GM12878 (cell line): ENCODE data around the gene ITGA7. TPM values are rescaled to one million over a fixed set of nuclear protein-coding genes. Genes with fewer than 3 reads are reported as not detected.

Source experiments
- CHD2 ChIP-seq: IDR thresholded peaks from 2 replicates; pipeline ENCODE4 v1.6.1; 2011; ENCODE audit warnings: low read depth, low read length, improper control_type of control experiment, borderline replicate concordance
- CTCF ChIP-seq, 3 experiments: IDR thresholded peaks in 2 of 3; conservative IDR thresholded peaks in 1 of 3; 2 replicates each; pipeline ENCODE4 v1.5.1; 2011; ENCODE audit warnings: low read depth in 3 of 3, low read length in 3 of 3, mild to moderate bottlenecking in 3 of 3, control low read depth in 2 of 3, moderate library complexity in 2 of 3, inconsistent platforms in 1 of 3, mixed read lengths in 1 of 3; ENCODE audit not compliant: control insufficient read depth in 2 of 3, insufficient read depth in 1 of 3; ENCODE audit errors: extremely low read depth in 1 of 3
- HCFC1 ChIP-seq: fragments of 150-350 bp; IDR thresholded peaks from 2 replicates; pipeline ENCODE4 v1.6.1; 2014; ENCODE audit warnings: low read length
- IRF5 ChIP-seq: fragments of 450-650 bp; IDR thresholded peaks from 2 replicates; pipeline ENCODE4 v1.6.1; 2017; ENCODE audit warnings: borderline replicate concordance
- MAX ChIP-seq: IDR thresholded peaks from 2 replicates; pipeline ENCODE4 v1.6.1; 2012; ENCODE audit warnings: low read depth, low read length, improper control_type of control experiment
- POLR2A ChIP-seq: IDR thresholded peaks from 2 replicates; pipeline ENCODE4 v1.6.1; 2011; ENCODE audit warnings: low read depth, mild to moderate bottlenecking, low read length
- POLR2AphosphoS2 ChIP-seq: IDR thresholded peaks from 2 replicates; pipeline ENCODE4 v1.6.1; 2011; ENCODE audit warnings: low read depth, mild to moderate bottlenecking, low read length, improper control_type of control experiment, moderate library complexity
- POU2F2 ChIP-seq: IDR thresholded peaks from 3 replicates; pipeline ENCODE4 v1.6.1; 2011; ENCODE audit warnings: low read depth, mild to moderate bottlenecking, low read length, borderline replicate concordance
- SMAD5 ChIP-seq: IDR thresholded peaks from 2 replicates; pipeline ENCODE4 v1.6.1; 2016; ENCODE audit warnings: antibody characterized with exemption, low read depth
- SMARCA5 ChIP-seq: fragments of 450-650 bp; IDR thresholded peaks from 2 replicates; pipeline ENCODE4 v1.6.1; 2017; ENCODE audit warnings: mild to moderate bottlenecking
- ZSCAN29 ChIP-seq: fragments of 450-650 bp; IDR thresholded peaks from 2 replicates; pipeline ENCODE4 v1.6.1; 2017; ENCODE audit warnings: mild to moderate bottlenecking, moderate library complexity
- polyA plus RNA-seq, 11 experiments: library from polyadenylated mRNA; depleted of rRNA in 4 of 11; unstranded in 6 of 11; stranded (reverse) in 5 of 11; fragments of >200 nt; fragmentation: Nextera tagmentation in 4 of 11; fragmentation: Illumina TruSeq in 1 of 11; extraction: Ambion mirVana in 4 of 11; extraction: Trizol in 1 of 11; gene quantifications; 1 replicate in 1 of 11; 2 replicates in 10 of 11; pipeline versions ENCODE4 v1.2.1 to v1.2.3, GENCODE V29; 2011 to 2016; ENCODE audit warnings: inconsistent platforms in 2 of 11, missing spikeins in 2 of 11, low read depth in 1 of 11
- total RNA-seq, 4 experiments: library from RNA; depleted of rRNA in 3 of 4; stranded (reverse); fragments of >200 nt in 3 of 4; fragmentation: Illumina TruSeq in 1 of 4; extraction: Trizol in 1 of 4; gene quantifications; 2 replicates each; pipeline versions ENCODE4 v1.2.1 to v1.2.3, GENCODE V29; 2013 to 2021

The ITGA7 gene
- total and polyA plus RNA-seq, 10 of the 15 experiments (the other 5 are each of a cell fraction or from before 2014, with no cell fraction given), result 0.18 to 5.1 (median 1.5) TPM

GRCh38 chr12:55724226-55724939, 16.7 kb upstream of the ITGA7 start (continued):
- TF ChIP-seq IRF5 (no peak), CTCF (IDR thresholded peaks at IDR 0.05 in 2 of 3, conservative IDR thresholded peaks at IDR 0.05 in 1 of 3; ENCODE audit: control insufficient read depth in 2 of 3, extremely low read depth in 1 of 3, insufficient read depth in 1 of 3, low read depth in 3 of 3, low read length in 3 of 3) (peak; percentile 79 to 87 (median 85)), POLR2A (0 out of 2 replicates have a peak, but pooled peaks have one; percentile 35), POLR2AphosphoS2 (peak; percentile 41; the same call in 1 of the 2 replicates), CHD2 (0 out of 2 replicates have a peak, but pooled peaks have one; percentile 5), SMAD5 (0 out of 2 replicates have a peak, but pooled peaks have one; percentile 27), MAX (no peak), HCFC1 (no peak), ZSCAN29 (no peak), POU2F2 (no peak), SMARCA5 (no peak)
- TF ChIP-seq, all 136 proteins: peak for 14
